Stimulated activated CD8-positive, alpha-beta memory T cell treated with anti-CD3 and anti-CD28 coated beads, Interleukin-15, amount 100 ng/mL, for 4 hours (primary cell): ENCODE data around the gene DLG4.
A peak's percentile ranks its signal among the peaks of the same experiment; 100 is the strongest.

Experiments used
- DNase-seq, 2 donors: peaks; one replicate each; pipeline ENCODE4 v3.0.0-alpha.2; 2020; ENCODE audit warnings: low read depth in 2 of 2

DLG4 gene

GRCh38 chr17:7229504-7229903, 9.9 kb upstream of the DLG4 start:
- no peak for DNase-seq

GRCh38 chr17:7228920-7229319, 9.3 kb upstream of the DLG4 start:
- DNase-seq: no peak

GRCh38 chr17:7226721-7227710, 7.4 kb upstream of the DLG4 start:
- DNase-seq: no peak

- DNase-seq: no peak
Observed at GRCh38 chr17:7225711-7226331, 6.2 kb upstream of the DLG4 start.

GRCh38 chr17:7224661-7225111, 5.0 kb upstream of the DLG4 start:
- no peak for DNase-seq

GRCh38 chr17:7224110-7224509, 4.5 kb upstream of the DLG4 start:
- DNase-seq: no peak

GRCh38 chr17:7223375-7223774, 3.7 kb upstream of the DLG4 start:
- DNase-seq: no peak

GRCh38 chr17:7222972-7223292, 3.3 kb upstream of the DLG4 start:
- DNase-seq: no peak

- no peak for DNase-seq
Observed at GRCh38 chr17:7222093-7222971, 2.7 kb upstream of the DLG4 start.

GRCh38 chr17:7221278-7222092, 1.8 kb upstream of the DLG4 start:
- no peak for DNase-seq

GRCh38 chr17:7220593-7221277, 1.1 kb upstream of the DLG4 start:
- peak in 1 of 2 donors; percentile 24 for DNase-seq

- DNase-seq: no peak
Observed at GRCh38 chr17:7219229-7219811, 316 bp downstream of the DLG4 start.

GRCh38 chr17:7218758-7219157, 878 bp downstream of the DLG4 start:
- DNase-seq: no peak

GRCh38 chr17:7218166-7218565, 1.5 kb downstream of the DLG4 start:
- no peak for DNase-seq

- no peak for DNase-seq
Observed at GRCh38 chr17:7217113-7217987, 2.3 kb downstream of the DLG4 start.

GRCh38 chr17:7216242-7217112, 3.2 kb downstream of the DLG4 start:
- DNase-seq: no peak

- DNase-seq: no peak
Observed at GRCh38 chr17:7215652-7216180, 3.9 kb downstream of the DLG4 start.

GRCh38 chr17:7215136-7215638, 4.4 kb downstream of the DLG4 start:
- no peak for DNase-seq
